HEK293T (cell line): Measurements from ENCODE around the gene VWA8.

Experiments
- BHLHE40 ChIP-seq: fragments of 450-650 bp; IDR thresholded peaks from 2 replicates; pipeline ENCODE4 v1.6.1; 2016; ENCODE audit warnings: mild to moderate bottlenecking, moderate library complexity, borderline replicate concordance
- ELF4 ChIP-seq: fragments of 450-650 bp; IDR thresholded peaks from 2 replicates; pipeline ENCODE4 v1.6.1; 2017; ENCODE audit warnings: antibody characterized with exemption
- FOXA1 ChIP-seq: fragments of 450-650 bp; IDR thresholded peaks from 2 replicates; pipeline ENCODE4 v1.6.1; 2016; ENCODE audit warnings: mild to moderate bottlenecking
- FOXK2 ChIP-seq: fragments of 450-650 bp; IDR thresholded peaks from 2 replicates; pipeline ENCODE4 v1.6.1; 2016; ENCODE audit warnings: mild to moderate bottlenecking
- FOXM1 ChIP-seq: fragments of 450-650 bp; IDR thresholded peaks from 2 replicates; pipeline ENCODE4 v1.6.1; 2017; ENCODE audit warnings: mild to moderate bottlenecking, borderline replicate concordance
- L3MBTL2 ChIP-seq: fragments of 450-650 bp; conservative IDR thresholded peaks from 2 replicates; pipeline ENCODE4 v1.6.1; 2016; ENCODE audit warnings: mild to moderate bottlenecking
- SP1 ChIP-seq: fragments of 450-650 bp; IDR thresholded peaks from 2 replicates; pipeline ENCODE4 v1.6.1; 2017
- TARDBP ChIP-seq: fragments of 450-650 bp; IDR thresholded peaks from 2 replicates; pipeline ENCODE4 v1.6.1; 2016

DNA sequence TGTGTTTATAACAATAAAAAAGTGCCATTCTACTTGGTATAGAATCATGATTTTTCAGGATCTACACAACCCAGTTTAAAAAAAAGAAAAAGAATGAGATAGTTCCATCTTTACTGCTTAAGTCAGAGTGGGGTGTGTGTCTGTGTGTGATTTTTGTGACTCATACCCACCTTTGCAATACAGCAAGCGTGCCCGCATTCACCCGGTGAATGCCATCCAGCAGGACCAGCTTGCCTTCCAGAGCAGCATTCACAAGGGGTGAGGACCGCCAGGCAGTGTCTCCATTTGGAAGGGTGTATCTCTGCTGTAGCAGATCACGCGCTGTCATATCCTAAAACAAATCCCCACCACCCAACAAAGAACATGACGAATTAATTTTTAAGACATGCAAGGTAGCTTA lies 127.7 kb downstream of the VWA8 start:
- TF ChIP-seq FOXK2 (no peak), FOXM1 (no peak), FOXA1 (no peak), L3MBTL2 (no peak), SP1 (no peak), BHLHE40 (no peak), TARDBP (no peak), ELF4 (no peak)
